NCI-H345 treated with DMSO at 0.1 percent for 48 hours (cell line): Measurements from ENCODE around the gene C1QTNF1.

Experiments used
- DNase-seq: peaks from one replicate; lab custom pipeline; 2025; ENCODE audit not compliant: unreplicated experiment; lab: John Stamatoyannopoulos, UW

C1QTNF1 gene

DNA sequence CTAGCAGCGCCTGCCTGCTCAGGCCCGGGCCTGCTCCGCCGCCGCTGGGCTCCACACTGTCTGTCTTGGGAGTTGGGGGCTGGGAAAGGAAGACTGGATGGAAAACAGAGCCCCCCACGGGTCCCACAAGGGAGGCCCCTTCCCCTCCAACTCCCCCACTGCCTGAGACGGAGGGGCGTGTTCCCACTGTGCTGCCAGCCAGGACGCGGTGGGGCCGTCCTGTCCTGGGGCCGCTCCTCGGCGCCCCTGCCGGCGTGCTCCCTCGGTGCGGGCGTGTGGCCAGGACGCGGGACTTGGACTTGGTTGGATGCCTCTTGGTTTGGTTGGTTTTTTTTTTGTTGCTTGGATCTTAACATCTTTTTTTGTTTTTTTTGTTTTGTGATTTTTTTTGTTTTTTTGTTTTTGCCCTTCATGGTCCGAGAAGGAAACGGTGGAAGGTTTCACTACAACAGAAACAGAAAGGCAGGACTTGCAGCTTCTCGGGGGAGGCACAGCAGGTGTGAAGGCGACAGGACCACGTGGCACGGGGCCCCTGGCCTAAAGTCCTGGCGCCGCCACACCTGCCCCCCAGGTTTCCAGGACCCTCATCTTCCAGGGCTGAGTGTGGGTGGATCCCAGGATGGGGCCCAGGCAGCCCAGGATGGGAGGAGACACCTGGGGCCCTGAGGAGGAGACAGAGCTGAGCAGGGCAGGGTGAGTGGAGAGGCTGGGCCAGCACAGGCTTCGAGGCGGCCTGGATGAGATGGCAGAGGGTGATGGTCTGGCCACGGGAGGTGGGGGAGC, 66.7 kb downstream of the C1QTNF1 start:
- DNase-seq = no peak

GRCh38 chr17:79091226-79091670, 67.3 kb downstream of the C1QTNF1 start:
- no peak for DNase-seq

DNA sequence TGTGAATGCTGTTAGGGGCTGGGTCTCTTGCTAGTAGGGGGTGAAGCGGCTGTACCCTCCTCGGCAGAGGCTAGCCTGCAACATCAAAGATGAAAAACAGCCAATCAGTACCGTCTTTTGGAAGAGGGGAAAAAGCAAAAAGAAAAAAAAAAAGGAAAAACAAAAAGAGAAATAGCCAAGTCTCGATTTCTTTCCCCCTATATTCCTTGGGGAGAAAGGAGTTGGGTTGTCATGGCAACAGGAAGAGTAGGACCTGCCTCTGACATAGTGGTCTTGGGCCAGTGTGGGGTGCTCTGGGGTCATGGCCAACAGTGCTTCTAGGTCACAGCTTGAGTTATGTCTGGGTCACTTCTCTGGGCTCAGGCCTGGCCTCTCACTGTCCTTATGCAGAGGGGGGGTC, 68.6 kb downstream of the C1QTNF1 start:
- no peak for DNase-seq

GRCh38 chr17:79093270-79093669, 69.3 kb downstream of the C1QTNF1 start:
- no peak for DNase-seq

DNA sequence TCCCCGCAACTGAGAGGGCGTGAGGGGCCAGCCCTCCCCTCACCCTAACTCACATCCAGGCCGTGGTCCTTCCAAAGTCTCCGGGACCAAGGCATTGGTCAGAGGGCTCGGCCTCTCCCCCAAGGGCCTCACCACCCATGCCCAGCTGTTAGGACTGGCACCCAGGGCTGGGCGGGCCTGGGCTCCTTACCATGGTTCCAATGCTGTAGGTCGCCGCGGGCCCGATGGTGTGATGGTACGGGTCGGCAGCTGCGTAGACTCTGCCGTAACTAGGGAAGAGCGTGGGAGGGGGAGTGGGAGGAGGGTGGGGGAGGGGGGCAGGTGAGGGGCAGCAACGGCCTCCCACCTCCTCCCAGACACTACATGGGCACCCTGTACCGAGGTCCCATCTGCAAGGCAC, 70.3 kb downstream of the C1QTNF1 start:
- DNase-seq = no peak

DNA sequence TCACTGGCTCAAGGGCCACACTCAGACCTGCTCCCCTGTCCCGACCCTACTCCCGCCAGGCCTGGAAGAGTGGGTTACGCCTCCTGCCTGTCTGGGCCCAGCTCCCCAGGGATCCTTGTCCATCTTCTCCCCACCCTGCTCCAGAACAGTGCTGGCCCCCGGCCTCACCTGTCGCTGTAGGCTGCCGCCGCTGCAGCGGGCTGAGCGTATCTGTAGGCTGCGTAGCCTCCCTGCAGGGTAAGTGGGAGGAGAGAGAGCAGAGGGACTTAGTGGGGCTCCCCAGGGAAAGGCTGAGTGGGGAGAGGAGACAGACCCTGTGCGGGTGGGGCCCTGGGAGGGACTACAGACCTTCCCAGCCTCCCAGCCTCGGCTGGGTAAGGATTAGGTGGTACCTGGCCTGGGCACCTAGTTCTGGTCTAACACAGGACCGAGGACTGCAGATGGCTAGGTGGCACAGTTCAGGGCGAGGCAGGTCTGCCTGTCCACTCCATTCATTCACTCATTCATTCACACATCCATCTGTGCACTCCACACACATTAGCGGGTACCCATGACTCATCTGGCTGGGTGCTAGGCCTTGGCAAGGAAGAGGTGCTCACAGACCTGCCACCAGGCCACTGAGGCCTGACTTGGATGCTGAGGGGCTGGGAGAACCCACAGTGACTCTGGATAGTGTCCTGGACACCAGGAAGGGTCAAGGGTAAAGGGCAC, 71.5 kb downstream of the C1QTNF1 start:
- no peak for DNase-seq

DNA sequence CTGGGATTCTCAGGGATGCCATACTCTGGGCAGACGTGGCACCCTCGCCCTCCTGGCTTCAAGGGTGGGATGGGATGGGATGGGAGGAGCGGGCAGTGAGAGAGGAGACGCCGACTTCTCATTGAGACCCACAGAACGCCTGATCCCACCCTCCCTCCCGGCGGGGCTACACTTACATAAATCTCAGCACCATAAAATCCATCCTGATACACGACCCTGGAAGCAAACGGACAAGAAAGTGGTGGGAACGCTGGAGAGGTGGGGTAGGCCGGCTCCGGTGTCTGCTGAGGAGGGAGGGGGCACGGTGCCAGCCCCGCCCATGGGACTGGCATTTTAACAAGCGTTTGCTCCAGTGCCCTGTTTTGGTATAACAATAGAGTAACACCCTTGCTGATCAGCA, 72.5 kb downstream of the C1QTNF1 start:
- DNase-seq = no peak

DNA sequence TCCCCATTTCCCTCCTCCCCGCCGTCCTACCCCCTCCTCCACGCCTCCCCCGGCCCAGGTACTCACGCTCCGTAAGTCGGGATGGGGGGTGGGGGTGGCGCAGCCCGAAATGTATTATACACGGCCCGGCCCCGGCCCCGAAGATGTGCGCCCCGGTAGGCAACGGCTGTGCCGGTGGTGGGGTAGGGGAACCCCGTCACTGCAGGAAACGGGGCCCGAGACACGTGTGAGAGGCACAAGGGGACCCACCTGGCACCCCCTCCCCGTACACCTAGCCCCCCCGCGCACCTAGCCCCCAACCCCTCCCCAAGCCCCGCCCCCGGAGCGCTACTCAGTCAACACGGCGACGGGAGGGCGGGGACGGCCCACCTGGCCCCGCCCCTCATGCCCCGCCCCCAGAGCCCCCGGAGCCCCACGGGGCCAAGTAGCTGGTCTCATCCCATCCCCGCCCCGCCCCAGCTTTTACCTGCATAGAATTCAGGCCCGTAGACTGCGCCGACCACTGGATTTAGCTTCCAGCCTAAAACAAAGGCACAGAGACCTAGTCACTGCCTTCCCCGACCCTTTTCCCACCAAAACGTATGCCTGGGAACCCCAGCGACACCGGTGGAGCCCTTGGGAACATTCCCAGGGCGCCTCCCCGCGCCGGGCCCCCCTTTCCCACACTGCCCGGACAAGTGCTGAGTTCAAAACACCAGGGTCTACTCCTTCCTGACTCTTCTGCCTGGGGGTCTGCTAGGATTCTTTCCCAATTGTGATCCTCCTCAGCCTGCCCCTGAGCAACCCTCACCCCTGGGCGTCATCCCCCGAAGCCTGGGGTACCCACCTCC, 73.5 kb downstream of the C1QTNF1 start:
- no peak for DNase-seq

DNA sequence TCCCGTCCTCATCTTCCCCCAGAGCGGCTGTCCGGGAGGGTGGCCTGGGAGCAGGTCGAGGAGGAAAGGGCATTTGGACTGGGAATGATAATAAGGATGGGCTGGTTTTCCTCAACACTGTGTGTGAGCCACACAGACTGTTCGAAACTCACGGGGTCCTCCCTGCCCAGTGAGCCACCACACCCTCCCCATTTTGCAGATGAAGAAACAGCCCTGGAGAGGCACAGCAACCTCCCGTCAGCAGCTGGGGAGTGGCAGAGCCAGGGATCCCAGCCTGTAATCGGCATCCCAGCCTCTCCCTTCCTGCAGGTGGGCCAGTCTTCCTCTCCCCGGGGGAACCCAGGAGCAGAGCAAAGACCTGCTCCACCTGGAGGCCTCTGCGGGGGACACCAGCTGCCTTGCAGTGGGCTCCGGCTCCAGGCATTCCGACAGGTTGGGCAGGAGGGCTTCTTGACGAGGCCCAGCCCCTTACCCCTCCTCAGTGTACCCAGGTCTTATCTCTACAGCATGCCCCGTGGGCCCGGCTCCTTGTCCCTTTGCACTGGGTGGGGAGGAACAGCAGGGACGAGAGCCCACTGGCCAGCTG, 74.4 kb downstream of the C1QTNF1 start:
- no peak for DNase-seq
